ENCODE measurements around the gene SETD2. TPM values are rescaled to one million over a fixed set of nuclear protein-coding genes. Genes with fewer than 3 reads are reported as not detected.

Gene SETD2
- total RNA-seq, 3 donors from 2014 or later (not counting 1 experiment from before 2014, with no cell fraction given), result 86.5 to 104 (median 95.9) TPM

- Histone ChIP-seq H3K9me3 (ENCODE audit: control insufficient read depth, insufficient read depth, low read length) (no peaks in the 10 kb centered on the region), H3K27ac (ENCODE audit: low read length) (peak overlapping the region; percentile 90), H3K4me3 (ENCODE audit: low read length) (peak overlapping the region; percentile 57), H3K36me3 (ENCODE audit: control insufficient read depth, insufficient read depth, low read length) (no peaks in the 10 kb centered on the region), H3K4me1 (ENCODE audit: control insufficient read depth, insufficient read depth, low read length) (peaks cover 33% of the 10 kb centered on the region), H3K27me3 (ENCODE audit: control insufficient read depth, insufficient read depth, low read length) (no peaks in the 10 kb centered on the region)
- Mint-ChIP-seq H3K36me3 (no peaks in the 10 kb centered on the region), H3K4me3 (peak overlapping the region; percentile 92), H3K27ac (peak overlapping the region; percentile 86 to 95), H3K27me3 (ENCODE audit: low read depth in 2 of 2) (no peaks in the 10 kb centered on the region), H3K9me3 (no peaks in the 10 kb centered on the region), H3K4me1 (peaks cover 63 to 69% of the 10 kb centered on the region in 2 donors)
- ATAC-seq (no peak), DNase-seq (no peak)
- intact Hi-C loops (cut with micrococcal nuclease), result loop anchor here (2.0 to 5.0 kb wide), 3 partner anchors 35 to 219 kb away; partner anchors contain the start of gene PTPN23
- WGBS (ENCODE audit: insufficient coverage), result 10% methylated on average over 3 of the region's 4 CpGs
- TF ChIP-seq CTCF (IDR thresholded peaks at IDR 0.05), result no peak
Observed at GRCh38 chr3:47161983-47162696, 1.8 kb downstream of the SETD2 start.

- H3K4me3 Mint-ChIP-seq, result peak overlapping the region; percentile 4
- H3K4me3 ChIP-seq (ENCODE audit: low read length), result no peak overlapping the region
- DNase-seq (no peak), ATAC-seq (no peak)
- WGBS (ENCODE audit: insufficient coverage), result 87% methylated on average over 3 of the region's 3 CpGs
- no peak overlapping the region for H3K27ac ChIP-seq (ENCODE audit: low read length)
- no peaks in the 10 kb centered on the region for H3K27me3 Mint-ChIP-seq (ENCODE audit: low read depth in 2 of 2)
- H3K4me1 ChIP-seq (ENCODE audit: control insufficient read depth, insufficient read depth, low read length), result peaks cover 30% of the 10 kb centered on the region
- H3K4me1 Mint-ChIP-seq, result peaks cover 65 to 78% of the 10 kb centered on the region in 2 donors
- no peaks in the 10 kb centered on the region for H3K9me3 Mint-ChIP-seq
- H3K36me3 ChIP-seq (ENCODE audit: control insufficient read depth, insufficient read depth, low read length), result no peaks in the 10 kb centered on the region
- H3K27me3 ChIP-seq (ENCODE audit: control insufficient read depth, insufficient read depth, low read length), result no peaks in the 10 kb centered on the region
- intact Hi-C loops (cut with micrococcal nuclease), result loop anchor here (5.0 kb wide), 2 partner anchors 33 to 123 kb away; no protein-coding TSS in a partner anchor
- H3K9me3 ChIP-seq (ENCODE audit: control insufficient read depth, insufficient read depth, low read length), result no peaks in the 10 kb centered on the region
- H3K36me3 Mint-ChIP-seq, result no peaks in the 10 kb centered on the region
- no peak for TF ChIP-seq CTCF (IDR thresholded peaks at IDR 0.05)
- H3K27ac Mint-ChIP-seq, result peak overlapping the region in 1 of 2 donors; percentile 95
Observed at GRCh38 chr3:47159820-47160219, 4.1 kb downstream of the SETD2 start.

GRCh38 chr3:47158208-47158607 lies 5.7 kb downstream of the SETD2 start:
- no peaks in the 10 kb centered on the region for H3K36me3 ChIP-seq (ENCODE audit: control insufficient read depth, insufficient read depth, low read length)
- TF ChIP-seq CTCF (IDR thresholded peaks at IDR 0.05), result no peak
- DNase-seq, result no peak
- H3K4me3 Mint-ChIP-seq, result peak overlapping the region; percentile 14
- no peak overlapping the region for H3K27ac ChIP-seq (ENCODE audit: low read length)
- no peaks in the 10 kb centered on the region for H3K27me3 Mint-ChIP-seq (ENCODE audit: low read depth in 2 of 2)
- no peaks in the 10 kb centered on the region for H3K9me3 Mint-ChIP-seq
- H3K4me1 ChIP-seq (ENCODE audit: control insufficient read depth, insufficient read depth, low read length), result peaks cover 34% of the 10 kb centered on the region
- no peaks in the 10 kb centered on the region for H3K9me3 ChIP-seq (ENCODE audit: control insufficient read depth, insufficient read depth, low read length)
- no peaks in the 10 kb centered on the region for H3K36me3 Mint-ChIP-seq
- peak overlapping the region; percentile 77 for H3K27ac Mint-ChIP-seq
- H3K4me1 Mint-ChIP-seq, result peaks cover 71 to 89% of the 10 kb centered on the region in 2 donors
- intact Hi-C loops (cut with micrococcal nuclease), result no loop called here
- no peak for ATAC-seq
- H3K4me3 ChIP-seq (ENCODE audit: low read length), result no peak overlapping the region
- H3K27me3 ChIP-seq (ENCODE audit: control insufficient read depth, insufficient read depth, low read length), result no peaks in the 10 kb centered on the region

All from natural killer cell (primary cell).